Endometrial microvascular endothelial cells (primary cell): ENCODE measurements around the gene THAP4. TPM values are rescaled to one million over a fixed set of nuclear protein-coding genes. Genes with fewer than 3 reads are reported as not detected.

Source experiments
- in situ Hi-C: cut with HindIII; loops from 2 replicates; pipeline ENCODE4 v1.10.0; 2017; ENCODE audit warnings: low sequenced_read_pairs, low pct_unique_long_range_greater_than_20kb; ENCODE audit errors: inconsistent ontology term
- total RNA-seq: library from RNA; depleted of rRNA; stranded (reverse); fragments of >200 nt; gene quantifications from one replicate; pipeline ENCODE4 v1.2.3, GENCODE V29; 2015; ENCODE audit errors: inconsistent ontology term

THAP4 gene
- total RNA-seq, 1 donor from 2014 or later, result 47.6 TPM

GRCh38 chr2:241559323-241560161 is 77.4 kb downstream of the THAP4 start:
- in situ Hi-C loops, result no loop called here

- in situ Hi-C loops, result no loop called here
Measured at GRCh38 chr2:241558532-241559322, 78.2 kb downstream of the THAP4 start, which contains the start of gene BOK. Gene BOK (plus strand): TSS chr2:241558745. CDS start chr2:241559484, 739 bp downstream.

- in situ Hi-C loops, result no loop called here
Measured at GRCh38 chr2:241556746-241557145, 80.2 kb downstream of the THAP4 start.

- in situ Hi-C loops, result no loop called here
Measured at GRCh38 chr2:241555711-241556110, 81.2 kb downstream of the THAP4 start.

GRCh38 chr2:241554610-241555322 is 82.2 kb downstream of the THAP4 start:
- in situ Hi-C loops, result no loop called here

GRCh38 chr2:241553981-241554380 is 83.0 kb downstream of the THAP4 start:
- in situ Hi-C loops, result no loop called here

GRCh38 chr2:241553512-241553830 is 83.5 kb downstream of the THAP4 start:
- in situ Hi-C loops, result no loop called here

GRCh38 chr2:241551998-241552737 is 84.8 kb downstream of the THAP4 start:
- in situ Hi-C loops, result no loop called here

- in situ Hi-C loops, result no loop called here
Measured at GRCh38 chr2:241551599-241551997, 85.4 kb downstream of the THAP4 start.

- in situ Hi-C loops, result no loop called here
Measured at GRCh38 chr2:241550616-241551580, 86.1 kb downstream of the THAP4 start.

- in situ Hi-C loops, result no loop called here
Measured at GRCh38 chr2:241548451-241548835, 88.5 kb downstream of the THAP4 start.

- in situ Hi-C loops, result no loop called here
Measured at GRCh38 chr2:241547781-241548450, 89.0 kb downstream of the THAP4 start.

- in situ Hi-C loops, result no loop called here
Measured at GRCh38 chr2:241546771-241547498, 90.0 kb downstream of the THAP4 start.

- in situ Hi-C loops, result no loop called here
Measured at GRCh38 chr2:241545523-241546473, 91.2 kb downstream of the THAP4 start.

GRCh38 chr2:241545106-241545505 is 91.9 kb downstream of the THAP4 start:
- in situ Hi-C loops, result no loop called here

- in situ Hi-C loops, result no loop called here
Measured at GRCh38 chr2:241542278-241542605, 94.7 kb downstream of the THAP4 start.
